Type B pancreatic cell (in vitro differentiated cells): Measurements from ENCODE around the gene FOXN3. TPM values are rescaled to one million over a fixed set of nuclear protein-coding genes. Genes with fewer than 3 reads are reported as not detected.

Experiments used
- DNase-seq: peaks from one replicate; pipeline ENCODE4 v3.0.0; 2021; ENCODE audit warnings: mixed read lengths; ENCODE audit not compliant: unreplicated experiment; ENCODE audit errors: extremely low spot score
- H3K27ac Mint-ChIP-seq: 2 replicates; pipeline ENCODE4 v1.8.0; 2021; ENCODE audit warnings: mild to moderate bottlenecking, mixed read lengths
- H3K27me3 Mint-ChIP-seq: 2 replicates; pipeline ENCODE4 v1.8.0; 2021; ENCODE audit warnings: mixed read lengths
- H3K36me3 Mint-ChIP-seq: 2 replicates; pipeline ENCODE4 v1.8.0; 2021; ENCODE audit warnings: mixed read lengths
- H3K4me1 Mint-ChIP-seq: one replicate; pipeline ENCODE4 v1.8.0; 2021; ENCODE audit warnings: mixed read lengths; ENCODE audit not compliant: unreplicated experiment
- H3K4me3 Mint-ChIP-seq: 2 replicates; pipeline ENCODE4 v1.8.0; 2021; ENCODE audit warnings: mild to moderate bottlenecking, mixed read lengths
- H3K9me3 Mint-ChIP-seq: 2 replicates; pipeline ENCODE4 v1.8.0; 2021; ENCODE audit warnings: mixed read lengths
- total RNA-seq: library from RNA; stranded (reverse); gene quantifications from 2 replicates; pipeline ENCODE4 v1.2.1, GENCODE V29; 2021; ENCODE audit warnings: low replicate concordance
- TF ChIP-seq, protein P1 (sequence below): fragments of 200-600 bp; sonication (generic); conservative IDR thresholded peaks from 2 replicates; pipeline ENCODE4 v1.5.0; 2021; ENCODE audit warnings: antibody characterized with exemption, mild to moderate bottlenecking

Gene FOXN3
- total RNA-seq, 1 donor from 2014 or later = 73.5 TPM

DNA sequence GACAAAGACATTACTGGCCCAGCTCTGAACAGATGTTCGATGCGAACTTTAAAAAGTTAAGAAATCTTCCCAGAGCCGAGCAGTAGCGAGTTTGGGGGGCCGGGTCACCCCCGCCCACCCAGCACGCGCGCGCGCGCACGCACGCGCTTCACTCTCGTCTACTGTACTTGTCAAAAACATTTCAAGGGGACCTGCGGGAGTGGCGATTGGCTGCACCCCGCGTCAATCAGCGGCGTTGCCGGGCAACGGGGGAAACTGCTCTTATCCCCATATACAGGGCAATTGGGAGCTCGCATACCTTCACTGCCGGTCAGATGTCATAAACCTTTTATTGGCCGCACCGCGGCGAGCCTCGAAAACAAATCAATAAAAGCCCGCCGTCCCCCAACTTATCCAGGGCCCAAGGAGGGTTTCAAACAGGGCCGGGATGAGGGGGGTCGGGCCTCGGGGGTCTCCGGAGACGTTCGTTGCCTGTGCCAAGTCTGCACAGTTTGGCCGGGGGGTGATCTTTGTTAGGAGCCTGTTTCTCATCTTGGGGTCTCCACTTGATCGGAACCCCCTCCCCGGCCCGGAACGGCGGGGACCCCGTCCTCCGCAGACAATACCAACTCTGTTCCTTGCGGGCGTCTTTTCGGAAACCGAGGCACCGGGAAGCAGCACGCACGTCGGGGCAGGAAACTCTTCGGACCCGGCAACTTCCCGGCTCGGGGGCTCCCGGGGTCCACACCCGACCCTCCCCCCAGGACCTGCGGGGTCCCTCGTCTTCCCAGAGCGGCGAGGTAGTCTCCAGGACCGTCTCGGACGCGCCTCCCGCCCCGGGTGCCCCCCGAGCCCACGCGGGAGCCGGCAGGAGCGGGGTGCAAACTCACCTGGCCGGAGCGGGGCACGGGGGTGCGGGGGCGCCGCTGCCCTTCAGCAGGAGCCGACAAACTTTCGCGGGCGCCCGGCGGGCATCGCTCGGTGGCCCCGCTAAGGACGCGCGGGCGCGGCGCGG, 734 bp downstream of the FOXN3 start:
- H3K9me3 Mint-ChIP-seq = no peaks in the 10 kb centered on the region
- peak overlapping the region; percentile 99 for H3K4me3 Mint-ChIP-seq
- DNase-seq = peak; percentile 98
- H3K36me3 Mint-ChIP-seq = peaks cover 21% of the 10 kb centered on the region
- peak overlapping the region; percentile 97 for H3K27ac Mint-ChIP-seq
- TF ChIP-seq, protein P1, sequence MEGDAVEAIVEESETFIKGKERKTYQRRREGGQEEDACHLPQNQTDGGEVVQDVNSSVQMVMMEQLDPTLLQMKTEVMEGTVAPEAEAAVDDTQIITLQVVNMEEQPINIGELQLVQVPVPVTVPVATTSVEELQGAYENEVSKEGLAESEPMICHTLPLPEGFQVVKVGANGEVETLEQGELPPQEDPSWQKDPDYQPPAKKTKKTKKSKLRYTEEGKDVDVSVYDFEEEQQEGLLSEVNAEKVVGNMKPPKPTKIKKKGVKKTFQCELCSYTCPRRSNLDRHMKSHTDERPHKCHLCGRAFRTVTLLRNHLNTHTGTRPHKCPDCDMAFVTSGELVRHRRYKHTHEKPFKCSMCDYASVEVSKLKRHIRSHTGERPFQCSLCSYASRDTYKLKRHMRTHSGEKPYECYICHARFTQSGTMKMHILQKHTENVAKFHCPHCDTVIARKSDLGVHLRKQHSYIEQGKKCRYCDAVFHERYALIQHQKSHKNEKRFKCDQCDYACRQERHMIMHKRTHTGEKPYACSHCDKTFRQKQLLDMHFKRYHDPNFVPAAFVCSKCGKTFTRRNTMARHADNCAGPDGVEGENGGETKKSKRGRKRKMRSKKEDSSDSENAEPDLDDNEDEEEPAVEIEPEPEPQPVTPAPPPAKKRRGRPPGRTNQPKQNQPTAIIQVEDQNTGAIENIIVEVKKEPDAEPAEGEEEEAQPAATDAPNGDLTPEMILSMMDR = no peak
- peaks cover 35% of the 10 kb centered on the region for H3K4me1 Mint-ChIP-seq
- no peaks in the 10 kb centered on the region for H3K27me3 Mint-ChIP-seq

DNA sequence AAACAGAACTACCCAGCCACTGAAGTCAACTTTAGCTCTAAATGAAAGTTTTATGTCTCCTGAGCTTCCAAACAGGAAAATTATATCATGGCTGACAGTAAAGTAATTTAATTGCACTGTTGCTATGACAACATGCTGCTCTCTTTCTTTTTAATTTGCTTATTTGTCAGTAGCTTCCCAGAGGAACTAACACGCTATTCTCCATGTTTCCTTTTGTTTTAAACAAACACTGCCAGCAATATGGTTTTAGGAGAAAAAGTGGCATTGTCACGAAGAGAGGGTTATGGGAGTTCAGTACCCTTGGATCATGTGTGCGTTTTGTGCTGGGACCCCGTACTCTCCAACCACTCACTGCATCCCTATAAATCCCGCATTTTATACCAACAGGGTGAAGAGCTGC, 1.9 kb downstream of the FOXN3 start:
- no peak for DNase-seq
- Mint-ChIP-seq H3K27ac (peak overlapping the region; percentile 97), H3K27me3 (no peaks in the 10 kb centered on the region), H3K36me3 (peaks cover 32% of the 10 kb centered on the region), H3K4me3 (peak overlapping the region; percentile 99), H3K9me3 (no peaks in the 10 kb centered on the region), H3K4me1 (peaks cover 32% of the 10 kb centered on the region)
- TF ChIP-seq, protein P1 = no peak

DNA sequence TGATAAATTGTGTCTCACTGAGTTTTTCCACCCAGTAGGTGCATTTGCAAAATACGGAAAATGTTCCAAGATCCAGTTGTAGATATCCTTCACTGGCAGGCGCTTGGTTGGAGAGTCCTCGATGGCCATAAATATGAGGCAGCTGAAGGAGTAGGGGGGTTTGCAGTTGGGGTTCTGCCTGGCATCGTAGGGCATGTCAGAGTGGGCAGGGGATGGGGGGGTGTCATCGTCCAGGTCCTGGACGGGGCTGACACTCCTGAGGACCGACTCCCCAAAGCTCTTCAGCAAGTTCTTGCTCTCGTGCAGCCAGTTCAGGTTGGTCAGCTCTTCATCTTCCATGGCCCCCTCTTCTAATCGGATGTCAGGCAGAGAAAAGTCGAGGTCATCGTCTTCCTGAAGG, 5.1 kb downstream of the FOXN3 start:
- H3K4me3 Mint-ChIP-seq = no peak overlapping the region
- no peak for DNase-seq
- H3K27me3 Mint-ChIP-seq = no peaks in the 10 kb centered on the region
- TF ChIP-seq, protein P1 = no peak
- peaks cover 44% of the 10 kb centered on the region for H3K36me3 Mint-ChIP-seq
- H3K9me3 Mint-ChIP-seq = no peaks in the 10 kb centered on the region
- peaks cover 37% of the 10 kb centered on the region for H3K4me1 Mint-ChIP-seq
- H3K27ac Mint-ChIP-seq = no peak overlapping the region

DNA sequence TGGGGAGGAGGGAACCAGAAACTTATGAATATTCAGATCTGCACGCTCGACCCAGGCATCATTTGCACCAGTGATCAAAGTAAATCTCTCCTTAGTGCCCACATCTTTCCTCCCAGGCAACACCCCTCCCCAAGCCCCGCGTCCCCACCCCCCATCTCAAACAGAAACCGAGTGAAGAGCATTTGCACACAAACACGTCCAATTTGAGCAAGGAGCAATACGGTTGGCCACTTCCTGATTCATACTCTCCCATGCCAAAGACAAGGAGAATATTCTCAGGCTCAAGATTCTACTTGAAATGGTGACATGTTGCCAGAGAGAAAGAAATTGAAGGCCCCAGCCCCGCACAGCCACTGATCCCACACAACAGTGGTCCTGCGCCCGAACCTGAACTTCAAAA, 7.1 kb downstream of the FOXN3 start:
- no peaks in the 10 kb centered on the region for H3K9me3 Mint-ChIP-seq
- H3K27me3 Mint-ChIP-seq = no peaks in the 10 kb centered on the region
- H3K27ac Mint-ChIP-seq = no peak overlapping the region

DNA sequence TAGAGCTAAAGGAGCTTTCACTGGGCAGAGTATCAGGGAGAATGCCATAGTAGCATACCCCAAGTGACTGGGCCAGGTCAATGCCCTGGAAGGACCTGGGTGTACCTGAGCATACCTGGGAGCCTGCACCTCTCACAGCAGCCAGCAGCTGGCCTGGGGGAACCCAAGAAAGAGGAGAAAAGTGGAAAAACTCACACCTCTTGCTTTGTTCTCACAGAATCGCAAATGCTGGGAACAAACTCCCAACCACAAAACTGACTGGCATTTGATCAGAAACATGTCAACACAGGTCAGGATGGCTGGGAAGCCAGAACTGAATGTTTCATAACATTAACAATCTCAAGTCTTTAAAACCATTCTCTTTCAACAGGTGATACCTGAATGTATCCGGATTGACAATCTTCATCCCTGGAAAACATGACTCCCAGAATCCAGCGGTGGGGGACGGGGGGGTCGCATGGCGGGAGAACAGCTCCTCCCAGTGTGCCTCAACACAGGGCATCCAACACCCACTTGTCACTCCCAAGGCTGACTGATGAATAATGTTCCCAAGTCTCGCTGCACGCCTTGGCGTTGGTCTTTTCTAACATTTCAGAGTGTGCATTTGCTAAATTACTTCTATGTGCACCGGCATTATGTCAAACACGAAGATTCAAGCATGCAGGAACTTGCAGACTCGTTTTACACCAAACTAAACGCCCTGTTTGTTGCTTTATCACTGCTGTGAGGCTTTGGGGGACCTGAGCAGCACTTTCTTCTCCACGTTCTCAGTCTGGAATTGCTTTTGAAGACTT, 7.9 kb downstream of the FOXN3 start:
- no peak for DNase-seq
- peaks cover 26% of the 10 kb centered on the region for H3K4me1 Mint-ChIP-seq
- peaks cover 44% of the 10 kb centered on the region for H3K36me3 Mint-ChIP-seq
- H3K4me3 Mint-ChIP-seq = peak overlapping the region; percentile 3
- TF ChIP-seq, protein P1 = no peak
- no peaks in the 10 kb centered on the region for H3K9me3 Mint-ChIP-seq
- no peak overlapping the region for H3K27ac Mint-ChIP-seq
- H3K27me3 Mint-ChIP-seq = no peaks in the 10 kb centered on the region

More for the DNA sequence above, 7.1 kb downstream of the FOXN3 start:
- peak overlapping the region; percentile 11 for H3K4me3 Mint-ChIP-seq
- H3K36me3 Mint-ChIP-seq = peaks cover 44% of the 10 kb centered on the region
- DNase-seq = no peak
- H3K4me1 Mint-ChIP-seq = peaks cover 29% of the 10 kb centered on the region
- TF ChIP-seq, protein P1 = no peak
